ENCODE results near the gene SLC25A34. TPM values are rescaled to one million over a fixed set of nuclear protein-coding genes. Genes with fewer than 3 reads are reported as not detected.

The SLC25A34 gene
- polyA plus RNA-seq, 1 experiment = 0.46 TPM

GRCh38 chr1:15757016-15757543 is 21.0 kb downstream of the SLC25A34 start:
- peaks cover 3% of the 10 kb centered on the region for H3K27me3 ChIP-seq (ENCODE audit: control insufficient read depth, insufficient read depth, low read length)
- POLR2A ChIA-PET = no interaction called here
- DNase-seq (ENCODE audit: low read depth, low spot score) = no peak
- no peak overlapping the region for H3K4me3 ChIP-seq (ENCODE audit: low read depth, low read length)
- H3K9me3 ChIP-seq (ENCODE audit: control insufficient read depth, insufficient read depth, low read length) = peaks cover 3% of the 10 kb centered on the region; the same call in 1 of the 2 replicates
- CTCF ChIA-PET = interaction anchor here (0.7 kb wide), 1 partner anchor 16 kb away, joined by 3 read pairs; no protein-coding TSS in a partner anchor
- no peak overlapping the region for H3K27ac ChIP-seq (ENCODE audit: low read depth, low read length)
- TF ChIP-seq CTCF (IDR thresholded peaks at IDR 0.05; ENCODE audit: low read depth, low read length) = no peak

GRCh38 chr1:15757575-15758342 is 21.7 kb downstream of the SLC25A34 start:
- H3K27ac ChIP-seq (ENCODE audit: low read depth, low read length) = no peak overlapping the region
- H3K4me3 ChIP-seq (ENCODE audit: low read depth, low read length) = peak overlapping the region; percentile 84
- DNase-seq (ENCODE audit: low read depth, low spot score) = no peak
- ChIA-PET POLR2A (no interaction called here), CTCF (interaction anchor here (0.7 kb wide), 1 partner anchor 16 kb away, joined by 3 read pairs; no protein-coding TSS in a partner anchor)
- H3K27me3 ChIP-seq (ENCODE audit: control insufficient read depth, insufficient read depth, low read length) = peaks cover 3% of the 10 kb centered on the region
- TF ChIP-seq CTCF (IDR thresholded peaks at IDR 0.05; ENCODE audit: low read depth, low read length) = no peak
- peaks cover 3% of the 10 kb centered on the region; the same call in 1 of the 2 replicates for H3K9me3 ChIP-seq (ENCODE audit: control insufficient read depth, insufficient read depth, low read length)

- POLR2A ChIA-PET = interaction anchor here (0.7 kb wide), 1 partner anchor 57 kb away, joined by 3 read pairs; no protein-coding TSS in a partner anchor
- Histone ChIP-seq H3K9me3 (ENCODE audit: control insufficient read depth, insufficient read depth, low read length) (peaks cover 3% of the 10 kb centered on the region; the same call in 1 of the 2 replicates), H3K4me3 (ENCODE audit: low read depth, low read length) (peak within 1 kb of the TSS; percentile 84), H3K27me3 (ENCODE audit: control insufficient read depth, insufficient read depth, low read length) (peaks cover 3% of the 10 kb centered on the region), H3K27ac (ENCODE audit: low read depth, low read length) (peak within 1 kb of the TSS; percentile 70)
- no peak for DNase-seq (ENCODE audit: low read depth, low spot score)
- CTCF ChIA-PET = no interaction called here
- no peak for TF ChIP-seq CTCF (IDR thresholded peaks at IDR 0.05; ENCODE audit: low read depth, low read length)
These were observed 22.4 kb downstream of the SLC25A34 start, which contains the start of gene FBLIM1 for GRCh38 chr1:15758343-15758931. TSS of gene FBLIM1 (plus strand) at chr1:15758795. CDS start at chr1:15764984, 6,189 bp downstream.

- TF ChIP-seq CTCF (IDR thresholded peaks at IDR 0.05; ENCODE audit: low read depth, low read length) = no peak
- CTCF ChIA-PET = interaction anchor here (1.5 kb wide), 1 partner anchor 16 kb away, joined by 4 read pairs; no protein-coding TSS in a partner anchor
- H3K27ac ChIP-seq (ENCODE audit: low read depth, low read length) = peak overlapping the region; percentile 70
- no peak for DNase-seq (ENCODE audit: low read depth, low spot score)
- H3K27me3 ChIP-seq (ENCODE audit: control insufficient read depth, insufficient read depth, low read length) = peaks cover 3% of the 10 kb centered on the region
- POLR2A ChIA-PET = interaction anchor here (0.5 to 1.1 kb wide), 3 partner anchors 30 to 59 kb away, joined by 3 read pairs; no protein-coding TSS in a partner anchor
- H3K9me3 ChIP-seq (ENCODE audit: control insufficient read depth, insufficient read depth, low read length) = peaks cover 3% of the 10 kb centered on the region; the same call in 1 of the 2 replicates
- H3K4me3 ChIP-seq (ENCODE audit: low read depth, low read length) = peak overlapping the region; percentile 84
These were observed 23.0 kb downstream of the SLC25A34 start for GRCh38 chr1:15758953-15759661.

Measured in AG04450 (cell line).